HAP-1 (cell line): ENCODE data around the gene PRKAG2.

ENCODE experiments used
- DNase-seq, 2 experiments: peaks; one replicate each; pipeline ENCODE4 v3.0.0-alpha.2; 2016 to 2020; ENCODE audit warnings: low spot score in 2 of 2
- H3K27me3 ChIP-seq: fragments of 250-450 bp; sonication (Bioruptor Pico); 2 replicates; pipeline ENCODE4 v1.5.1; 2020; ENCODE audit warnings: low read depth, mild to moderate bottlenecking, moderate library complexity
- H3K36me3 ChIP-seq: fragments of 250-450 bp; sonication (Bioruptor Pico); replicated peaks from 2 replicates; pipeline ENCODE4 v1.5.1; 2020; ENCODE audit warnings: mild to moderate bottlenecking
- H3K4me1 ChIP-seq: fragments of 250-450 bp; sonication (Bioruptor Pico); 2 replicates; pipeline ENCODE4 v1.5.1; 2020; ENCODE audit warnings: mild to moderate bottlenecking
- H3K4me3 ChIP-seq: fragments of 250-450 bp; sonication (Bioruptor Pico); 2 replicates; pipeline ENCODE4 v1.5.1; 2020; ENCODE audit warnings: mild to moderate bottlenecking, moderate library complexity
- H3K9me3 ChIP-seq: fragments of 250-450 bp; sonication (Bioruptor Pico); 2 replicates; pipeline ENCODE4 v1.5.1; 2020; ENCODE audit warnings: mild to moderate bottlenecking, moderate library complexity
- in situ Hi-C: fragments of 300-500 bp; cut with MboI; formaldehyde crosslinking; loops from 3 replicates; pipeline ENCODE4 v1.14.3; 2020; ENCODE audit warnings: low sequenced_read_pairs, inconsistent platforms, mixed read lengths

Gene PRKAG2

GRCh38 chr7:151808400-151809145 is 68.3 kb downstream of the PRKAG2 start:
- H3K27me3 ChIP-seq, result no peaks in the 10 kb centered on the region
- in situ Hi-C loops, result no loop called here
- no peak for DNase-seq

GRCh38 chr7:151807846-151808245 is 69.1 kb downstream of the PRKAG2 start:
- no peak overlapping the region for H3K4me3 ChIP-seq
- in situ Hi-C loops, result no loop called here
- no peaks in the 10 kb centered on the region for H3K36me3 ChIP-seq
- no peak for DNase-seq
- no peaks in the 10 kb centered on the region for H3K4me1 ChIP-seq
- H3K27me3 ChIP-seq, result no peaks in the 10 kb centered on the region
- no peaks in the 10 kb centered on the region for H3K9me3 ChIP-seq

More at GRCh38 chr7:151808400-151809145, 68.3 kb downstream of the PRKAG2 start:
- H3K4me1 ChIP-seq, result no peaks in the 10 kb centered on the region
- H3K4me3 ChIP-seq, result no peak overlapping the region
- H3K9me3 ChIP-seq, result no peaks in the 10 kb centered on the region
- H3K36me3 ChIP-seq, result no peaks in the 10 kb centered on the region

GRCh38 chr7:151806952-151807775 is 69.8 kb downstream of the PRKAG2 start:
- no peak for DNase-seq
- Histone ChIP-seq H3K36me3 (no peaks in the 10 kb centered on the region), H3K9me3 (no peaks in the 10 kb centered on the region), H3K4me3 (no peak overlapping the region), H3K4me1 (no peaks in the 10 kb centered on the region), H3K27me3 (no peaks in the 10 kb centered on the region)
- in situ Hi-C loops, result no loop called here

- Histone ChIP-seq H3K27me3 (no peaks in the 10 kb centered on the region), H3K9me3 (no peaks in the 10 kb centered on the region), H3K4me1 (no peaks in the 10 kb centered on the region), H3K4me3 (no peak overlapping the region), H3K36me3 (no peaks in the 10 kb centered on the region)
- DNase-seq, result no peak
- in situ Hi-C loops, result no loop called here
Measured at GRCh38 chr7:151806204-151806603, 70.7 kb downstream of the PRKAG2 start.

- Histone ChIP-seq H3K36me3 (no peaks in the 10 kb centered on the region), H3K27me3 (no peaks in the 10 kb centered on the region), H3K9me3 (no peaks in the 10 kb centered on the region), H3K4me3 (no peak overlapping the region), H3K4me1 (no peaks in the 10 kb centered on the region)
- DNase-seq, result no peak
- in situ Hi-C loops, result no loop called here
Measured at GRCh38 chr7:151805191-151805590, 71.7 kb downstream of the PRKAG2 start.

- no peak overlapping the region for H3K4me3 ChIP-seq
- in situ Hi-C loops, result no loop called here
- H3K4me1 ChIP-seq, result no peaks in the 10 kb centered on the region
- no peaks in the 10 kb centered on the region for H3K9me3 ChIP-seq
- no peaks in the 10 kb centered on the region for H3K27me3 ChIP-seq
- DNase-seq, result no peak
- no peaks in the 10 kb centered on the region for H3K36me3 ChIP-seq
Measured at GRCh38 chr7:151804756-151805155, 72.2 kb downstream of the PRKAG2 start.

- H3K4me3 ChIP-seq, result no peak overlapping the region
- no peaks in the 10 kb centered on the region for H3K36me3 ChIP-seq
- no peaks in the 10 kb centered on the region for H3K9me3 ChIP-seq
- H3K4me1 ChIP-seq, result no peaks in the 10 kb centered on the region
- in situ Hi-C loops, result no loop called here
- no peaks in the 10 kb centered on the region for H3K27me3 ChIP-seq
- DNase-seq, result no peak
Measured at GRCh38 chr7:151803841-151804240, 73.1 kb downstream of the PRKAG2 start.

GRCh38 chr7:151802469-151802846 is 74.5 kb downstream of the PRKAG2 start:
- H3K4me3 ChIP-seq, result no peak overlapping the region
- no peak for DNase-seq
- no peaks in the 10 kb centered on the region for H3K9me3 ChIP-seq
- in situ Hi-C loops, result no loop called here
- no peaks in the 10 kb centered on the region for H3K36me3 ChIP-seq
- H3K4me1 ChIP-seq, result no peaks in the 10 kb centered on the region
- H3K27me3 ChIP-seq, result no peaks in the 10 kb centered on the region

- H3K4me1 ChIP-seq, result no peaks in the 10 kb centered on the region
- no peaks in the 10 kb centered on the region for H3K9me3 ChIP-seq
- in situ Hi-C loops, result no loop called here
- H3K4me3 ChIP-seq, result no peak overlapping the region
- no peaks in the 10 kb centered on the region for H3K36me3 ChIP-seq
- no peaks in the 10 kb centered on the region for H3K27me3 ChIP-seq
- DNase-seq, result no peak
Measured at GRCh38 chr7:151801782-151802468, 75.0 kb downstream of the PRKAG2 start.

- in situ Hi-C loops, result no loop called here
- no peaks in the 10 kb centered on the region for H3K27me3 ChIP-seq
- no peaks in the 10 kb centered on the region for H3K4me1 ChIP-seq
Measured at GRCh38 chr7:151801291-151801690, 75.6 kb downstream of the PRKAG2 start.

GRCh38 chr7:151800861-151801260 is 76.1 kb downstream of the PRKAG2 start:
- Histone ChIP-seq H3K36me3 (no peaks in the 10 kb centered on the region), H3K4me1 (no peaks in the 10 kb centered on the region), H3K27me3 (no peaks in the 10 kb centered on the region), H3K4me3 (no peak overlapping the region), H3K9me3 (no peaks in the 10 kb centered on the region)
- in situ Hi-C loops, result no loop called here
- DNase-seq, result no peak

More at GRCh38 chr7:151801291-151801690, 75.6 kb downstream of the PRKAG2 start:
- DNase-seq, result no peak
- H3K36me3 ChIP-seq, result no peaks in the 10 kb centered on the region
- H3K4me3 ChIP-seq, result no peak overlapping the region
- H3K9me3 ChIP-seq, result no peaks in the 10 kb centered on the region

GRCh38 chr7:151800391-151800790 is 76.5 kb downstream of the PRKAG2 start:
- no peaks in the 10 kb centered on the region for H3K9me3 ChIP-seq
- H3K4me3 ChIP-seq, result no peak overlapping the region
- H3K4me1 ChIP-seq, result no peaks in the 10 kb centered on the region
- no peaks in the 10 kb centered on the region for H3K36me3 ChIP-seq
- in situ Hi-C loops, result no loop called here
- no peak for DNase-seq
- no peaks in the 10 kb centered on the region for H3K27me3 ChIP-seq

GRCh38 chr7:151799506-151799905 is 77.4 kb downstream of the PRKAG2 start:
- DNase-seq, result no peak
- in situ Hi-C loops, result no loop called here
- no peaks in the 10 kb centered on the region for H3K4me1 ChIP-seq
- no peaks in the 10 kb centered on the region for H3K27me3 ChIP-seq
- H3K36me3 ChIP-seq, result no peaks in the 10 kb centered on the region
- no peak overlapping the region for H3K4me3 ChIP-seq
- no peaks in the 10 kb centered on the region for H3K9me3 ChIP-seq
